GM06990 (cell line): Measurements from ENCODE around the gene FAM162B.

Experiments
- DNase-seq: peaks from one replicate; pipeline ENCODE4 v3.0.0-alpha.2; 2011; ENCODE audit not compliant: insufficient read length; ENCODE audit errors: extremely low read depth
- H3K27me3 ChIP-seq: replicated peaks from 2 replicates; pipeline ENCODE4 v1.6.0; 2011; ENCODE audit warnings: low read length; ENCODE audit not compliant: control insufficient read depth, insufficient read depth
- H3K36me3 ChIP-seq: 2 replicates; pipeline ENCODE4 v1.5.1; 2011; ENCODE audit warnings: low read length; ENCODE audit not compliant: control insufficient read depth, insufficient read depth
- H3K4me3 ChIP-seq: replicated peaks from 2 replicates; pipeline ENCODE4 v1.5.1; 2011; ENCODE audit warnings: low read depth, mild to moderate bottlenecking, control low read depth, low read length
- TF ChIP-seq, protein P1 (sequence below): IDR thresholded peaks from 2 replicates; pipeline ENCODE4 v1.5.1; 2011; ENCODE audit warnings: low read length, control low read depth, mild to moderate bottlenecking, inconsistent platforms; ENCODE audit not compliant: insufficient read depth, poor library complexity, severe bottlenecking

The FAM162B gene

GRCh38 chr6:116764961-116765841, at the start of gene FAM162B:
FAM162B (minus strand) TSS chr6:116765719; CDS start chr6:116765576, 143 bp downstream.
- DNase-seq = peak; percentile 9
- Histone ChIP-seq H3K4me3 (no peak within 1 kb of the TSS), H3K27me3 (no peaks in the 10 kb centered on the region; the same call in 1 of the 2 replicates), H3K36me3 (no peaks in the 10 kb centered on the region)
- TF ChIP-seq, protein P1, sequence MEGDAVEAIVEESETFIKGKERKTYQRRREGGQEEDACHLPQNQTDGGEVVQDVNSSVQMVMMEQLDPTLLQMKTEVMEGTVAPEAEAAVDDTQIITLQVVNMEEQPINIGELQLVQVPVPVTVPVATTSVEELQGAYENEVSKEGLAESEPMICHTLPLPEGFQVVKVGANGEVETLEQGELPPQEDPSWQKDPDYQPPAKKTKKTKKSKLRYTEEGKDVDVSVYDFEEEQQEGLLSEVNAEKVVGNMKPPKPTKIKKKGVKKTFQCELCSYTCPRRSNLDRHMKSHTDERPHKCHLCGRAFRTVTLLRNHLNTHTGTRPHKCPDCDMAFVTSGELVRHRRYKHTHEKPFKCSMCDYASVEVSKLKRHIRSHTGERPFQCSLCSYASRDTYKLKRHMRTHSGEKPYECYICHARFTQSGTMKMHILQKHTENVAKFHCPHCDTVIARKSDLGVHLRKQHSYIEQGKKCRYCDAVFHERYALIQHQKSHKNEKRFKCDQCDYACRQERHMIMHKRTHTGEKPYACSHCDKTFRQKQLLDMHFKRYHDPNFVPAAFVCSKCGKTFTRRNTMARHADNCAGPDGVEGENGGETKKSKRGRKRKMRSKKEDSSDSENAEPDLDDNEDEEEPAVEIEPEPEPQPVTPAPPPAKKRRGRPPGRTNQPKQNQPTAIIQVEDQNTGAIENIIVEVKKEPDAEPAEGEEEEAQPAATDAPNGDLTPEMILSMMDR = no peak

DNA sequence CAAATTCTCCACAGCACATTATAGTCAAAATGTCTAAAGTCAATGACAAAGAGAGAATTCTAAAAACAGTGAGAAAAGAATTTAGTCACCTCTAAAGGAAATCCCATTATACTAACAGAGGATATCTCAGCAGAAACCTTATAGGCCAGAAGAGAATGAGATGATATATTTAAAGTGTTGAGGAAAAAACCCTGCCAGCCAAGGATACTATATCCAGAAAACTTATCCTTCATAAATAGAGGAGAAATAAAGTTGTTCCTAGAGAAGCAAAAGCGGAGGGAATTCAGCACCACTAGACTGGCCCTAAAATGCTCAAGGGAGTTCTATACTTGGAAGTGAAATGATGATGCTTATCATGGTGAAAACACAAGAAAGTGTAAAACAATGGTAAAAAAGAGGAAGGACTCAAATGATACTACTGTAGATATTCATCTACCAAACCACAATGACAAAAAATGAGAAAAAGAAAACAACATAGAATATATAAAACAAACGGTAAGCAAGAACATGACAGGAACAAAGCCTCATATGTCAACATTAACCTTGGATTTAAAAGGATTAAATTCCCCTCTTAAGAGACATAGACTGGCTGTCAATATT, 46.6 kb upstream of the FAM162B start:
- H3K4me3 ChIP-seq = no peak overlapping the region
- no peaks in the 10 kb centered on the region for H3K36me3 ChIP-seq
- H3K27me3 ChIP-seq = no peaks in the 10 kb centered on the region
- TF ChIP-seq, protein P1 = no peak
- peak; percentile 4 for DNase-seq

DNA sequence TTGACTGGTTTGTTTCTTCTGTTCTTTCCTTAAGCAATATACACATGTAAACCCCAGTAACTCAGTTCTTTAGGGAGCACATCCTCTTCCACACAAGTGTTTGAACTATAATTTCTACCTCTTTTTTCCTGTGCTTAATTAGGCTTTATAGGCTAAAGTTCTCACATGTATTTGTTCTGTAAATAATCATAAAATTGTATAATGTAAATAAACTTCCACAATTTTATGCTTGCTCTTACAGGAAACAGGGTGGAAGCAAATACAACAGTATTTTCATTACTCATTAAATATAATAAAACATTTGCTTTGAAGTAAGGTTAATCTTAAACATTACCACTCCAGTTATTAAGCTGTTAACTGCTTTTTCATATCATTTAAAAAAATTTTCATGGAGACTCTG, 36.5 kb upstream of the FAM162B start:
- TF ChIP-seq, protein P1 = no peak
- H3K27me3 ChIP-seq = no peaks in the 10 kb centered on the region

GRCh38 chr6:116799945-116800344, 34.4 kb upstream of the FAM162B start:
- TF ChIP-seq, protein P1 = no peak
- Histone ChIP-seq H3K36me3 (no peaks in the 10 kb centered on the region), H3K27me3 (no peaks in the 10 kb centered on the region), H3K4me3 (no peak overlapping the region)
- no peak for DNase-seq

More for the DNA sequence above, 36.5 kb upstream of the FAM162B start:
- Histone ChIP-seq H3K36me3 (no peaks in the 10 kb centered on the region), H3K4me3 (no peak overlapping the region)
- no peak for DNase-seq

DNA sequence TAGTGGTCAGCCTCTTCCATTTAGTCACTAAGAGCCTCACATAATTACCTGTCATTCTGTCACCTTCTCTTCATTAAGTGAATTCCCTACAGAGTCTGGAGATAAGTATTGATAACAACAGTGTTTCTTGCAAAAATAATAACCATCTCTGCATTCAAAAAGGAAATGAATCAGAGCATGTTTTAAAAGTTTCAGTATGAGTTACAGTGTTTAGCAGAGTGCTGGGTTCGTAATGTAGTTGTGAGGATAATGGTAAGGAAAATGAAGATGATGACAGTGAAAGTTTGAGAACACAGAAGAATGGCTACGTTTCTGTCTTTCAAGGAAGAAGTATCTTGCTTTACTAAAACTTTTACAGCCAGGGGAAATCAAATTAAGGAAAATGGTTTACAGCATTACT, 32.1 kb upstream of the FAM162B start:
- no peak overlapping the region for H3K4me3 ChIP-seq
- no peak for DNase-seq
- TF ChIP-seq, protein P1 = no peak
- H3K27me3 ChIP-seq = no peaks in the 10 kb centered on the region; the same call in 1 of the 2 replicates
- no peaks in the 10 kb centered on the region for H3K36me3 ChIP-seq
